COR-L47 (cell line): ENCODE results near the gene GRID2.

Experiments
- DNase-seq: peaks from one replicate; lab custom pipeline; 2025; lab: John Stamatoyannopoulos, UW

GRID2 gene

DNA sequence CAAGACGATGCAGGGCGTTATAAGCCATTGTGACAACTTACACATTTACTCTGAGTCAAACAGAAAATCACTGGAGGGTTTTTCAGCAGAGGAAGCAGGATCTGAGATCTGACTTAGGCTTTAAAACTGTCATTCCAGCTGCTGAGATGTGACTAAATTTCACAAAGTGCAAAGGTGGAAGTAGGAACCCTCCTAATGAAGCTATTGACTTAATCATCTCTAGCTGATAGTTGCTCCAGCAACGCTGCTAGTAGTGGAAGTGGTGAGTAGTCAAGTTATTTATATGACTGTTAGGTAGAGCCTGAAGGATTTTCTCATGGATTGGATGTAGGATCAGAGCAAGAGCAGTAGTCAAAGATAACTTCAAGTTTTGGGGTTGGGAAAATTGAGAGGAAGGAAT lies 218.6 kb downstream of the GRID2 start:
- DNase-seq, result no peak

GRCh38 chr4:92524131-92524530 lies 220.4 kb downstream of the GRID2 start:
- DNase-seq, result no peak

DNA sequence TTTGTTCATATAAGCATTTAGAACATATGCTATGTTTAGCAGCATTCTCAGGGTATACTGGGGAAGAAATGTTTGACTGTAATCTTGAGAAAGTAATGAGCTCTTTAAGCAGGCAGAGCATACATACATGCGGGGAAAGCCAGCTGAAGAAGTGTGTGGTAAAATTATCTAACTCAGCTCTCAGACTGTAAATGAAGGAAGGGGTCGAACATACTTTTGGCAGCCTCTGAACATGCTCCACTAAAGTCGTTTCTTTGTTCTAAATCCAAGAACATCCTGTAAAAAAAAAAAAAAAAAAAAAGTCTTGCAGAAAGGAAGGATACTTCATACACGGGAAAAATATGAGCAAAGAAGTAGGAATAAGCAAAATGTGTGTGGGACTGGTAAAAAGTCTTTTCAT lies 224.8 kb downstream of the GRID2 start:
- DNase-seq, result no peak

GRCh38 chr4:92529510-92529909 lies 225.7 kb downstream of the GRID2 start:
- no peak for DNase-seq

DNA sequence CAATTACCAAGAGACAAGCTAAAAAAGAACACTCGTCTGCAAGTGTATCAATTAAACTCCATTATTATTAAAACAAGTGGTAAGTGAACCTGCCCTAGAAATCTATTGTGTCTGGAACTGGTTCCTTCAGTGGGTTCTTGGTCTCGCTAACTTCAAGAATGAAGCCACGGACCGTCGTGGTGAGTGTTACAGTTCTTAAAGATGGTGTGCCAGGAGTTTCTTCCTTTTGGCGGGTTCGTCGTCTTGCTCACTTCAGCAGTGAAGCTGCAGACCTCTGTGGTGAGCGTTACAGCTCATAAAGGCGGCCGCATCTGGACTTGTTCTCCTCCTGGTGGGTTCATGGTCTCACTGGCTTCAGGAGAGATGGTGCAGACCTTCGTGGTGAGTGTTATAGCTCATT lies 231.8 kb downstream of the GRID2 start:
- no peak for DNase-seq

DNA sequence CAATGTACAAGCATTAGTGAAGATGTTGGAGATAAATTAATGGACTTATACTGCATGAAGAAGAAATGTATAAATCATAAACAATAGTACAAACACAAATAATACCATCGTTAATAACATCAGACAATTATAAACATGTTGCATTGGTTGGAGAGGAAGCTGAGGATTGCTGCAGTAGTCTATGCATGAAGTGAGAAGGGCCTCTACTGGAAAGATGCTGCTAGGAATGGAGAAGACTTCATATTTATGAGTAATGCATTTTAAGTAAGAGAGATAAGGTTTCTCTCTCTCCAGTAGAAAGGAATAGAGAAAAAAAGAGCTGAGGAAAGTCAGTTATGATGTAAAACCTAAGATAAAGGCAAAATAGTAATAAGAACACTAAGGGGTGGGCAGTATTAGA lies 247.8 kb downstream of the GRID2 start:
- no peak for DNase-seq

GRCh38 chr4:92566269-92566668 lies 262.5 kb downstream of the GRID2 start:
- no peak for DNase-seq

DNA sequence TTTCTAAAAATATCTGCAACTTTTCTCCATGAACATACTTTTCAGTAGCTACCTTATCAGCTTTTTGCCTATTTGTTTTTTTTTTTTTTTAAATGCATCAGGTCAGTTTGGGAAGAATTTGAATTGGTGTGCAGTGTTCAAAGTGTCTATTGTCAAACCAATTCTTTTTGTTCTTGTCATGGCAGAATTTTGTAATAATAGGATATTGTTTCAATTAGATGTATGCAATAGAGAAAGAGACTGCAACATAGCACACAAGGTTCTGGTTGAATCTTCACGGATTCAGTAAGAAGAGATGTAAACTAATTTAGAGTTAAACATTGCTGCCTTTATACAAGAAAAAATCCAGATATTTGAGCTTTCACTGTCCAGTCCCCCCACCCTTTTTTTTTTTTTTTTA lies 277.1 kb downstream of the GRID2 start:
- no peak for DNase-seq

DNA sequence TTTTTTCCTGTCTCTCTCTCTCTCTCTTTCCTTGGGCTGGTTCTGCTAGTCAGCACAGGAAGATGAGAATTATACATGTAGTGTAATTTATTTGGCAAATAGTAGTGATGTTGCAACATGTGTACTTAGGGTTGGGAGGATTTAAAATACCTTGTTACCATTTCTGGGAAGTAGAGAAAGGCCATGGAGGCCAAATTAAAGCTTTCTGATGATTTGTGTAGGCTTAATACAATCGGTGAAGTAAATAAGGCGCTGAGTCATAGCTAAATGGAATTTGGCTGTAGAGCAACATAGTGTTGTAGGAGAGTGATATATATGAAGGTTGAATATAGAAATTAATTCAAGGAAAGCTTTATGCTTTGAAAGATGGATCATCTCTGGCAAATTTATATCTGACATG lies 295.3 kb downstream of the GRID2 start:
- no peak for DNase-seq

- DNase-seq, result no peak
These were observed 296.9 kb downstream of the GRID2 start for GRCh38 chr4:92600638-92601037.

DNA sequence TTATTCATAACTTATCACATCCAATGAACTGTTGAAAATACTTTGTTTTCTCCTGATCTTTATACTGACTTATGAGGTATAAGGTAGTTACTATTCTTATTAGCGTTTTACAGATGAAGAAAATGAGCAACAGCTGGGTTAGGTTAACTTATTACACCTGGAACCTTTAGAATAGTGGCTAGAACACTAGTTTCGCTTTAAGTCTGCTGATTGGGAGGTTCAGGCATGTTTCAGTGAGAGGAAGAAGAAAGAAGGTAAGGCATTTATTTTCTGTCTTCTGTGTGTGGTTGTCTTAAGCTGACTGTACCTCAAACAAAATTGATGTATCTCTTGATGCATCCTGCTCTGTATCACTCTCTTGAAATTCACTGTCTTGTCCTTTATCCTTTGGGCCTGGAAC lies 302.5 kb downstream of the GRID2 start:
- DNase-seq, result no peak

DNA sequence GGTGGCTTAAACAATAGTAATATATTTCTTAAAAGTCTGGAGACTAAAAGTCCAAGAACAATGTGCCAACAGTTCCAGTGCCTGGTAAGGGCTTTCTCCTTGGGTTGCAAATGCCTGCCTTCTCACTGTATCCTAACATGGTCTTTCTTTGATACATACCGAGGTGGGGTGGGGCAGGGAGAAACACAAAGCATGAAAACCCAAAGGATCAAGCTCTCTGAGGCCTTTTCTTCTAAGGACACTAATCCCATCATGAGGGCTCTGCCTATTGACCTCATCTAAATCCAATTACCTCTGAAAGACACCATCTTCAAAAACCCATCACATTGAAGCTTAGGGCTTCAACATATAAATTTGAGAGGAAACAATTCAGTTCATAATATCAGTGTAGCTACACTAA lies 311.3 kb downstream of the GRID2 start:
- no peak for DNase-seq

DNA sequence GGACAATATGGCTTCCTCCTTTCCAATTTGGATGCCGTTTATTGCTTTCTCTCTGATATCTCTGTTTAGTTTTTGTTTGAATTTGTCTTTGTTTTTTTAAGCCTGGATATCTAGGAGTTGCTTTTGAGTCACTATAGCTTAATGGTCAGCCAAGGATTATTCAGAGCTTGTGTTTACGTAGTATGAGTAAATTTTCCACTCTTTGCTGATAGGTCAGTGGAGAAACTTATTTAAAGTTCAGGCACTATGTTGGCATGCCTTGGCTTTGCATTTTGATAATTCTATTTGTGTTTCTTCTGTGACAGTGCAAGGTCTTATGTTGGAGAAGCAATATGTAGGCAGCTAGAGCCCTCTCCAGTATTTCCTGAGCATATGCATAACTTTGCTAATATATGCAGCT lies 315.2 kb downstream of the GRID2 start:
- no peak for DNase-seq

- no peak for DNase-seq
These were observed 325.5 kb downstream of the GRID2 start for GRCh38 chr4:92629302-92629701.

DNA sequence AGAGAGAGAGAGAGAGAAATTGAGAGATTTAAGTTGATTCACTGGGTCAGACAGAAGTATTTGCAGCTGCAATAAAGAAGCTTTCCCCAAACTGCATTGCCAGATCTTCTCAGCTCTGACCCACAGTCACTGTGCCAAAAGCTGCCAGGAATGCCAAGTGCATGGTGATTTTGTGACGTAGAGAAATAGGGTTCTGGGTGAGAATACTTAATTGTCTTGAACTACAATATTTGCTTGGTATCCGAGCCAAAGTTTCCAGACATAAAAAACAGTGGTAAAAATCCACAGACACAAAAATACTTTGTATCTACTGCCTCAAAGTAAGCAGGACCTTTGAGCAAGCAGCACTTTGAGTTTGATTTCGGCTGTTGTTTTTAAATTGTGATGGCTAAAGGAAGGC lies 331.1 kb downstream of the GRID2 start:
- no peak for DNase-seq

DNA sequence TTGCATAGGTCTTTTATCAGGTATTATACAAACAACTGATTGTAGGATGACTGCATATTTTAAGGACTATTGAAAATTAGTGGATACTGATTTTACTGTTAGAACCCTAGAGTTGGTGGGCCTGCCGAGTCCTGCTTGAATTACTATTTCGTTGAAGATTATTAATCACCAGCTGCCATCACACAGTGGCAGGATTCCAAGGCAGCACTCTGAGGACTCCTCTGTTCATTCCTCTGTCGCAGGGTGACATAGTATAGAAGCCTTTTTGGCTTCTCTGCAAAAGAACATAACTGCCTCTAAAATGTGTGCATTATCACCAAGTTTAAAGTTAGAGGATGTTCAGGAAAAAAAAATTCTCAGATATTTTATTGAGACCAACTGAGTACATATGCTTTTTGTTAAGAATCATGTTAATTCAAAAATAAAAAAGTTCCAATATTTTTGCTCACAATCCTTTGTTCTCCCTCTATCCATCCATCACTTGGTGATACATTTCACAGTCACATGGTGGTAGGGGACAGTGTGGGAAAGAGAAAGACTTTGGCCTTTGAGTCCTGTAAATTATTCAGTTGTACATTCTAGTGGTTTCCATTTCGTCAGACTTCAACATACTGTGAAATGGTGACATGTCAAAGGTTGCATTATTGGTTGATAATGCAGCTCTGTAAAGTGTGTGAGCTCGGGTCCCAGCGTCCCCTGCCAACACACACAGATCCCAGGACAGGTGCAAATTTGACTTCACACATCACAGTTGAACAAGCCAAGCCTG lies 332.5 kb downstream of the GRID2 start:
- DNase-seq, result no peak

DNA sequence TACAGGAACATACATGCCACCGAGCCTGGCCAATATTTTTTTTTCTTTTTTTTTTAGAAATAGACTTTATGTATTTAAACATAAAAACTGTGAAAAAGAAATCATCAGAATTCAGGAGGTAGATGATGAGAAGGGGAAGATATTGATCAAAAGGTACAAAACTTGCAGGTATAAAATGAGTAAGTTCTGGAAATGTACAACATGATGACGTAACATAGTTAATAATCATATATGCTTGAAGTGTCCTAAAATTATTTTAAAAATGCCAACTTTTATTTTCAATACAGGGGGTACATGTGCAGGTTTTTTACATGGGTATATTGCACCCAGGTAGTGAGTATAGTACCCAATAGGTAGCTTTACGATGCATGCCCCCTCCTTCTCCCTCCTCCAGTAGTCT lies 337.6 kb downstream of the GRID2 start:
- DNase-seq, result no peak

- DNase-seq, result no peak
These were observed 343.1 kb downstream of the GRID2 start for GRCh38 chr4:92646826-92647225.

- DNase-seq, result no peak
These were observed 347.8 kb downstream of the GRID2 start for GRCh38 chr4:92651536-92651935.

DNA sequence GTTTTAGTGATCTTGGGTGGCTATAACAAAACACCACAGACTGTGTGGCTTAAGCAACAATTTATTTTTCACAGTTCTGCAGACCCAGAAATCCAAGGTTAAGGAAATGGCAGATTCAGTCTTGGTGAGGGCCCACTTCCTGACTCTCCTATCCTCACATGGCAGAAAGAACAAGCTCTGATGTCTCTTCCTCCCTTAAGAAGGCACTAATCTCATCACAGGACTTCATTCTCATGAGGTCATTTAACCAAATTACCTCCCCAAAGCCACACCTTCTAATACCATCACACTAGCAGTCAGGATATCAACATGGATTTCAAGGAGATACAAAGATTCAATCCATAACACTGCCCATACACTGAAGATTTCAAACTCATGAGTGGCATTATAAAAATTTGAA lies 350.3 kb downstream of the GRID2 start:
- DNase-seq, result no peak

- no peak for DNase-seq
These were observed 353.9 kb downstream of the GRID2 start for GRCh38 chr4:92657695-92658094.

DNA sequence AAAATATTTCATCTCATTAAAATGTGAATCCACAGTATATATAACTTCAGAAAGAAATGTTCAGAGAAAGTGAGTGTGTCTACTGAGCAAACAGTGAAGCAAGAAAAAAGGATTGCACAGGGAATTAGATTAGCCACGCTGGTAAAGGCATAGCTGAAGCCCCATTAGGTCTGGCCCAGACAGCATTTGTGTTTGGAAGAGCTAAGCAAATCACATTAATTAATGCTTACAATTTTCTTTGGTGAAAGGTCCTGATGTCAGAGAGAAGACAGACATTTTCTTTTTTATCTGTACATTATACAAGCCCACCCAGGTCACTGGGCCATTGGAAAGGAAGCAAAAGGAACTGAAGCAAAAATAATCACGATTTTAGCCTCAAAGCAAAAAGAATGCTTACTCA lies 354.6 kb downstream of the GRID2 start:
- no peak for DNase-seq

- no peak for DNase-seq
These were observed 374.0 kb downstream of the GRID2 start for GRCh38 chr4:92677805-92678204.

DNA sequence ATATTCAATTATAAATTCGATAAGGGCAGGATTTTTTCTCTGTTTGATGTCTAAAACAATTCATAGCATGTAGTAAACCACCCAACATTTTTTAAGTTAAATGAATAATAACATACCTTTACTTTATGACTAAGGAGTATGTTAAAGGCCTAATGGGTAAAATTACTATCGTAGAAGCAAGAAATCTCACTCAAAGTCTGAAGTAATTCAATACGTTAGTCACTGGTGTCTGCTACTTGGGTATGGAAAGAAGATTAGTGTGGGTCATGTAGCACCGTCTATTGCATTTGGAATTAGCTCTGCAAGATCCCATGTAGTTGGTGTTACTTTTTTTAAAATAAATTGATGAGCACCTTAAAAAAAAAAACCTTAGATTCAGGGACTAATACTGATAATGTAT lies 374.5 kb downstream of the GRID2 start:
- DNase-seq, result no peak

GRCh38 chr4:92679149-92679548 lies 375.4 kb downstream of the GRID2 start:
- DNase-seq, result no peak
